Measurements from ENCODE around the gene TGFBI. TPM values are rescaled to one million over a fixed set of nuclear protein-coding genes. Genes with fewer than 3 reads are reported as not detected.

Gene TGFBI
- total RNA-seq, 2 experiments from 2014 or later = 0.58 to 0.97 TPM

DNA sequence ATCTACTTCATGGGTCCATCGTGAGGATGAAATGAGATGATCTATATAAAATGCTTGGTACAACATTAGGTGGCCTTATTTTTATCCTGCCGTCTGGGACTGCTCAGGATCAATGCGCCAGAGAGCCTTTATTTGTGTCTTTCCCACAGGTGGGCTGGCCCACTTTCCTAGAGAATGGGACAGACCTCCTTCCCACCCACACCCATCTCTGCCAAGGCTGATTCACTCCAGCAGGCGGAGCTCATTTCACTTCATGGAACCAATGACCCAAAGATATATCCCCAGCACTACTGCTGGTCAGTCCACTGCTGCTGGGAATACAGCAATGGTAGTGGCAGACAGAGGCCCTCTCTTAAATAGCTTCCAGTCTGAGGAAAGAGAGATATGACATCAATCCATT lies 35.7 kb downstream of the TGFBI start:
- H3K27me3 Mint-ChIP-seq = peaks cover 3% of the 10 kb centered on the region
- no peaks in the 10 kb centered on the region for H3K4me1 Mint-ChIP-seq (ENCODE audit: low read depth)
- H3K36me3 Mint-ChIP-seq = peaks cover 3% of the 10 kb centered on the region
- no peaks in the 10 kb centered on the region for H3K9me3 Mint-ChIP-seq
- DNase-seq = no peak
- POLR2A ChIA-PET = no interaction called here
- CTCF ChIA-PET = interaction anchor here (1.1 to 3.6 kb wide), 3 partner anchors 86 to 119 kb away, joined by 3 to 25 read pairs (median 3); no protein-coding TSS in a partner anchor
- no peak overlapping the region for H3K27ac Mint-ChIP-seq
- intact Hi-C loops (cut with micrococcal nuclease) = no loop called here
- H3K4me3 Mint-ChIP-seq = no peak overlapping the region

DNA sequence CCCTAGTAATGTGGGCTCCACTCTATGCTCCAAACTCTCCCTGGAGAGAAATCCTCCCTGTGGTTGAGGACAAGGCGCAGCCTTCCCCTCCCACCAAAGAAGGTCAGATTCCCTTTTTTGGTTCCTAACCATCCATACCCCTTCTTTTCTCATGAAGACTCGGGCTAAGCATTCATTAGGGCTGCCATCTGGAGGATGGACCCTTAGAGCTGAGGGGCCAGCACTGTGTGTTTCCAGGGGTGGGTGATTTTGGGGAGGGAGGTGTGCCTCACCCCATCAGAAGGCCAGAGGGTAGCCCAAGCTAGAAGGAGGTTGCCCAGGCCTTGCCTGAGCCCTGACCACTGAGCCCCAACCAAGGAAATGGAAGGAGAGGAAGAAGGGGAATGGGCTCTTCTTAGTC lies 36.8 kb downstream of the TGFBI start:
- H3K27ac Mint-ChIP-seq = no peak overlapping the region
- no peak for DNase-seq
- H3K27me3 Mint-ChIP-seq = peaks cover 3% of the 10 kb centered on the region
- intact Hi-C loops (cut with micrococcal nuclease) = no loop called here
- H3K4me1 Mint-ChIP-seq (ENCODE audit: low read depth) = no peaks in the 10 kb centered on the region
- ChIA-PET CTCF (interaction anchor here (0.9 kb wide), 1 partner anchor 120 kb away, joined by 3 read pairs; no protein-coding TSS in a partner anchor), POLR2A (no interaction called here)
- H3K4me3 Mint-ChIP-seq = no peak overlapping the region
- peaks cover 3% of the 10 kb centered on the region for H3K36me3 Mint-ChIP-seq
- no peaks in the 10 kb centered on the region for H3K9me3 Mint-ChIP-seq

DNA sequence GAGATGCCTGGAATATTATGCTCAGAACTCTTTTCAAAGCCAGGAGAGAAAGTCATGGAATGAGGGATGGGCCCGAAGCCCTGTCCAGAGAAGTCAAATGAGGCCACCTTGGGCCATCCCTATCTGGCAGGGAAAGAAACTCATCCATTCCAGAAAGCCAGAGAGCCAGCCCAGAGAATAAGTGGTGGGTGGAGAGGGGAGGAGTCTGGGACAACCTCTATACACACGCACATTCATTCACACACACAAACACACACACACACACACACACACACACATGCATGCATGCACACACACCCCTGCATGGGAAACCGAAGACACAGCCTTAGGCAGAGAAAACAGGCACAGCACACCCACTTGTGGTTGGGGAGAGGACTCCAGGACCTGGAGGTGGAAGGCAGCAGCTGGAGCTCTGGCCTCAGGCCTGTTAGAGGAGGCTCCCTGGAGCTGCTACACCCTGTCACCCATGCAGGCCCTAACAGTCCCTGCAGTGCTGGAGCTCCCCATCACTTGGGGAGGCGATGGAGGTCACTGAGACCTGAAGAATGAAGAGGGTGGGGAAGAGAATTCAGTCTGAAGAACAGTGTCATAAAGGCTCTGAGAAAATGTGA lies 38.0 kb downstream of the TGFBI start:
- Mint-ChIP-seq H3K9me3 (no peaks in the 10 kb centered on the region), H3K4me1 (ENCODE audit: low read depth) (no peaks in the 10 kb centered on the region), H3K27me3 (peaks cover 3% of the 10 kb centered on the region), H3K36me3 (peaks cover 3% of the 10 kb centered on the region), H3K27ac (no peak overlapping the region), H3K4me3 (no peak overlapping the region)
- CTCF ChIA-PET = interaction anchor here (0.6 kb wide), 1 partner anchor 107 kb away, joined by 3 read pairs; no protein-coding TSS in a partner anchor
- POLR2A ChIA-PET = no interaction called here
- DNase-seq = no peak
- intact Hi-C loops (cut with micrococcal nuclease) = no loop called here

- H3K27me3 Mint-ChIP-seq = peaks cover 3% of the 10 kb centered on the region
- CTCF ChIA-PET = interaction anchor here (0.6 kb wide), 1 partner anchor 106 kb away, joined by 3 read pairs; no protein-coding TSS in a partner anchor
- peaks cover 3% of the 10 kb centered on the region for H3K36me3 Mint-ChIP-seq
- intact Hi-C loops (cut with micrococcal nuclease) = no loop called here
- no peak overlapping the region for H3K27ac Mint-ChIP-seq
- no peaks in the 10 kb centered on the region for H3K9me3 Mint-ChIP-seq
- no peak for DNase-seq
- POLR2A ChIA-PET = no interaction called here
- no peak overlapping the region for H3K4me3 Mint-ChIP-seq
- no peaks in the 10 kb centered on the region for H3K4me1 Mint-ChIP-seq (ENCODE audit: low read depth)
Observed at GRCh38 chr5:136067422-136067821, 38.6 kb downstream of the TGFBI start.

- intact Hi-C loops (cut with micrococcal nuclease) = no loop called here
- no peak for DNase-seq
- no peaks in the 10 kb centered on the region for H3K4me1 Mint-ChIP-seq (ENCODE audit: low read depth)
- no peak overlapping the region for H3K4me3 Mint-ChIP-seq
- H3K36me3 Mint-ChIP-seq = peaks cover 3% of the 10 kb centered on the region
- peaks cover 3% of the 10 kb centered on the region for H3K27me3 Mint-ChIP-seq
- POLR2A ChIA-PET = no interaction called here
- no peak overlapping the region for H3K27ac Mint-ChIP-seq
- no peaks in the 10 kb centered on the region for H3K9me3 Mint-ChIP-seq
- CTCF ChIA-PET = interaction anchor here (2.3 kb wide), 1 partner anchor 11 kb away, joined by 11 read pairs; no protein-coding TSS in a partner anchor
Observed at GRCh38 chr5:136070486-136071285, 41.9 kb downstream of the TGFBI start.

DNA sequence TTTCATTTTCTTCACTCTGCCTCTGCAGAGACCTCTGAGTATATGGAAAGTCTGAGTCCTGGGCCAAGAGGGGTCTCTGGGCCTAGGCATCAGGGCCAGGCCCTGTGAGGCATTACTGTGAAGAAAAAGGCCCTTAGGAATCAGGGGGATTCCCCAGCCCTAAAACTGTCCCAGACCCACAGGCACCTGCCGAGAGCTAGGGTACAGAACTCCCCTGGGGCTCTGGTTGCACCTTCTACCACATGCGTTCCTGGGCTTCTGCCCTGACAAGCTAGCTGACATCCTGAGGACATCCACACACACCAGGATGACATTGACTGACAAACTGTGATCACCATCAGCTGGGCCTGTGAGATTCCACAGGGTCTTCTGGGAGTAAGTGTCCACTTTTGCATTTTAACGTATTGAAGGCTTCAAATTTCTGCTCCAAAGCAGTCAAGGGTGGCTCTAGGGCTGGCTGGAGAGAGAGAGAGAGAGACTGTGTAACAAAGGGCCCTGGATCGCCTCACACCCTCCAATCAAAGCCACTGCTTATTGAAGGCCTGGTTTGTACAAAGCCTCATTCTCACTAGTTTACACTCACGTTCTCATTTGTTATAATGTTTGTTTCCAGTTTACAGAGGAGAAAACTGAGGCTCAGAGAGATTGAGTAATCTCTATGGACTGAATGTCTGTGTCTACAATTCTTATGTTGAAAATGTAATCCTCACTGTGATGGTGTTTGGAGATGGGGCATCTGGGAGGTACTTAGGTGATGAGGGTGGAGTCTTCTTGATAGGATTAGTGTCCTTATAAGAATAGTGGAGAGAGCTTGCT lies 45.1 kb downstream of the TGFBI start:
- ChIA-PET POLR2A (no interaction called here), CTCF (interaction anchor here (0.8 kb wide), 1 partner anchor 96 kb away, joined by 3 read pairs; no protein-coding TSS in a partner anchor)
- Mint-ChIP-seq H3K27me3 (peaks cover 24% of the 10 kb centered on the region), H3K4me3 (no peak overlapping the region), H3K36me3 (no peaks in the 10 kb centered on the region), H3K9me3 (no peaks in the 10 kb centered on the region), H3K27ac (no peak overlapping the region), H3K4me1 (ENCODE audit: low read depth) (no peaks in the 10 kb centered on the region)
- DNase-seq = no peak
- intact Hi-C loops (cut with micrococcal nuclease) = no loop called here

DNA sequence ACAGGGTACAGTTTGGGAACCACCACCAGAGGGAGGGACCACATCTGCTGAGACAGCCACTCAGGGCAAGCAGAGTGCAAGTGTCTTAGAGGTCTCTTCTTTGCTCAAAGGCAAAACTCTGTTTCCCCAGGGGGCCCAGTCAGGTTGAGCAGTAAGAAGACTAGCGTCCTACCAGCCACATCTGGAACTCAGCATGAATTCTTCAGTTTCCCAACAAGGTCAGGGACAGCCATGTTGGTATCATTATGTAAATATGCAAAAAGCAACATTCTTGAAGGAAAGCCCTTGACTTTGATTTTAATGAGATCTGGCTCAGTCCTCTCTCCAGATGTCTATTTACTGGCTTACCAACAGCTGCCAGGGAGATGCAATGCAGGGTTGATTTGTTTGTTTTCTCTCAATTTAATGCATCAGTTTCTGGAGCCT lies 46.7 kb downstream of the TGFBI start:
- POLR2A ChIA-PET = no interaction called here
- Mint-ChIP-seq H3K4me3 (no peak overlapping the region), H3K9me3 (no peaks in the 10 kb centered on the region), H3K36me3 (no peaks in the 10 kb centered on the region), H3K27me3 (peaks cover 29% of the 10 kb centered on the region), H3K4me1 (ENCODE audit: low read depth) (peaks cover 8% of the 10 kb centered on the region), H3K27ac (no peak overlapping the region)
- CTCF ChIA-PET = no interaction called here
- intact Hi-C loops (cut with micrococcal nuclease) = no loop called here
- no peak for DNase-seq

GRCh38 chr5:136076067-136076466 lies 47.3 kb downstream of the TGFBI start:
- Mint-ChIP-seq H3K27me3 (peaks cover 32% of the 10 kb centered on the region), H3K36me3 (no peaks in the 10 kb centered on the region), H3K9me3 (no peaks in the 10 kb centered on the region), H3K4me1 (ENCODE audit: low read depth) (peaks cover 9% of the 10 kb centered on the region), H3K27ac (no peak overlapping the region), H3K4me3 (no peak overlapping the region)
- no peak for DNase-seq
- ChIA-PET CTCF (no interaction called here), POLR2A (no interaction called here)
- intact Hi-C loops (cut with micrococcal nuclease) = no loop called here

DNA sequence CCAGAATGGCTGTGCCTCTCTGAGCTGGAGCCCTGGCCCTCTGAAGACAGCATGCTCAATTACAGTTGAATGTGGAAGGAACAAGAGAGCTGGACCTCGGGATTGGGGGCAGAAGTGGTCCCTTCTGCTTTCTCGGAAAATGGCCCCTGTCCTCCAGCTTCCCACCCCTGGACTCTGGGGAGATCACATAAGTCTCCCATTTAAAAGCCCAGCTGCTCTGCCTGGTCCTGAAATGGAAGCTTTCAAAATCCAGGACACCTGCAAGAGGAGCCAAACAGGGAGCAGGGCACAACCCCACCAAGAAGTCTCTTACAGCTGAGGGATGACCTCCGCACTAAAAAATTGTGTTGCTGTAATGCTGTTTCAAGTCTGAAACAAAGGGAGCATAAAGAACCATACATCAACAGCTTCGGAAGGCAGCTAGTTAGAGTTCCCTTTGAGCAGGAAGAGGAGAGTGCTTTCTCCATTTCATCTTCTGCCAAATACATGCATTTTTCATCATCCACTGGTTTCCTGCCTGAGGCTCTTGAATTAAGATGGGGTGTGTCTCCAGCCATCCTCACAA lies 48.2 kb downstream of the TGFBI start:
- intact Hi-C loops (cut with micrococcal nuclease) = no loop called here
- CTCF ChIA-PET = interaction anchor here (1.3 kb wide), 1 partner anchor 15 kb away, joined by 4 read pairs; no protein-coding TSS in a partner anchor
- Mint-ChIP-seq H3K4me3 (no peak overlapping the region), H3K9me3 (no peaks in the 10 kb centered on the region), H3K27me3 (peaks cover 32% of the 10 kb centered on the region), H3K36me3 (no peaks in the 10 kb centered on the region), H3K4me1 (ENCODE audit: low read depth) (peaks cover 9% of the 10 kb centered on the region), H3K27ac (no peak overlapping the region)
- POLR2A ChIA-PET = no interaction called here
- DNase-seq = no peak

- ChIA-PET POLR2A (no interaction called here), CTCF (interaction anchor here (0.6 to 1.3 kb wide), 3 partner anchors 102 to 134 kb away, joined by 3 to 4 read pairs (median 3); no protein-coding TSS in a partner anchor)
- H3K4me1 Mint-ChIP-seq (ENCODE audit: low read depth) = peaks cover 9% of the 10 kb centered on the region
- no peak overlapping the region for H3K27ac Mint-ChIP-seq
- intact Hi-C loops (cut with micrococcal nuclease) = no loop called here
- H3K4me3 Mint-ChIP-seq = peak overlapping the region; percentile 56
- no peak for DNase-seq
- no peaks in the 10 kb centered on the region for H3K36me3 Mint-ChIP-seq
- H3K9me3 Mint-ChIP-seq = no peaks in the 10 kb centered on the region
- peaks cover 33% of the 10 kb centered on the region for H3K27me3 Mint-ChIP-seq
Observed at GRCh38 chr5:136079195-136079985, 50.6 kb downstream of the TGFBI start.

- Mint-ChIP-seq H3K27me3 (peaks cover 33% of the 10 kb centered on the region), H3K4me3 (peak overlapping the region; percentile 56), H3K4me1 (ENCODE audit: low read depth) (peaks cover 9% of the 10 kb centered on the region), H3K36me3 (no peaks in the 10 kb centered on the region), H3K9me3 (no peaks in the 10 kb centered on the region), H3K27ac (peak overlapping the region; percentile 59)
- ChIA-PET POLR2A (no interaction called here), CTCF (interaction anchor here (0.6 to 1.4 kb wide), 4 partner anchors 102 to 185 kb away, joined by 3 to 4 read pairs (median 3); partner anchors contain the start of gene IL9)
- intact Hi-C loops (cut with micrococcal nuclease) = loop anchor here (1.0 to 2.0 kb wide), 2 partner anchors 43 to 53 kb away; partner anchors contain the start of gene SMAD5
- no peak for DNase-seq
Observed at GRCh38 chr5:136080113-136080482, 51.3 kb downstream of the TGFBI start.
